A549 (cell line): Measurements from ENCODE around the gene TFAM. TPM values are rescaled to one million over a fixed set of nuclear protein-coding genes. Genes with fewer than 3 reads are reported as not detected.
"Not testable (repeated sequence)": the region's sequence is repeated elsewhere in the genome, so short reads cannot be mapped to it uniquely, and the experiment has no call there.

Experiments
- ATAC-seq, 2 experiments: fragments of 200-7000 bp in 1 of 2; fragments of >200 bp in 1 of 2; cut with Nextera tagmentation in 1 of 2; cut with Tn5 transposase in 1 of 2; 3 replicates each; pipeline versions ENCODE4 v1.8.0 to v1.9.1; 2018 to 2020; ENCODE audit warnings: mild to moderate bottlenecking in 1 of 2, moderate library complexity in 1 of 2
- CTCF ChIA-PET: fragments of 300-600 bp; sonication (Branson Sonifier 250); formaldehyde crosslinking; extraction: SDS; loops from one replicate; lab custom pipeline; 2021; ENCODE audit warnings: antibody characterized with exemption, inconsistent platforms; lab: Yijun Ruan, JAX
- POLR2A ChIA-PET: fragments of 350-600 bp; formaldehyde crosslinking; extraction: SDS; loops from one replicate; lab custom pipeline; 2021; ENCODE audit warnings: antibody characterized with exemption, inconsistent platforms; lab: Yijun Ruan, JAX
- DNase-seq, 2 experiments: peaks; one replicate each; pipeline versions ENCODE4 v3.0.0 to v3.0.0-alpha.2; 2011 to 2016; ENCODE audit warnings: low read depth in 1 of 2, low spot score in 1 of 2
- FAIRE-seq: peaks from 2 replicates; lab custom pipeline; 2011; peaks lifted over from hg19 to GRCh38; lab: Jason Lieb, UNC
- H3K27ac ChIP-seq, 2 experiments: fragments of >200 bp; sonication (Bioruptor Twin); formaldehyde crosslinking; 3 replicates each; pipeline ENCODE4 v1.5.1; 2016 to 2017
- H3K4me1 ChIP-seq: fragments of >200 bp; sonication (Bioruptor Twin); formaldehyde crosslinking; 3 replicates; pipeline ENCODE4 v1.6.1; 2016
- H3K4me2 ChIP-seq: fragments of >200 bp; sonication (Bioruptor Twin); formaldehyde crosslinking; 3 replicates; pipeline ENCODE4 v1.6.1; 2016
- H3K4me3 ChIP-seq: fragments of >200 bp; sonication (Bioruptor Twin); formaldehyde crosslinking; 3 replicates; pipeline ENCODE4 v1.5.1; 2016
- H3K9me3 ChIP-seq: fragments of >200 bp; sonication (Bioruptor Twin); formaldehyde crosslinking; 3 replicates; pipeline ENCODE4 v1.6.1; 2016
- ELK1 ChIP-seq: fragments of 150-350 bp; IDR thresholded peaks from 2 replicates; pipeline ENCODE4 v1.6.1; 2014; ENCODE audit warnings: low read depth, mild to moderate bottlenecking, low read length
- FOSB ChIP-seq: fragments of 250-450 bp; sonication (Bioruptor Pico); IDR thresholded peaks from 2 replicates; pipeline ENCODE4 v1.5.0; 2020; ENCODE audit warnings: mild to moderate bottlenecking, moderate library complexity
- FOSL2 ChIP-seq, 2 experiments: fragments of 450-650 bp in 1 of 2; fragments of >200 bp in 1 of 2; sonication (Bioruptor Twin) in 1 of 2; formaldehyde crosslinking; IDR thresholded peaks; 2 replicates each; pipeline versions ENCODE4 v1.5.0 to v1.6.1; 2016 to 2020; ENCODE audit warnings: mild to moderate bottlenecking in 1 of 2, moderate library complexity in 1 of 2
- FOXS1 ChIP-seq: fragments of 250-450 bp; sonication (Bioruptor Pico); IDR thresholded peaks from 2 replicates; pipeline ENCODE4 v1.5.0; 2020; ENCODE audit warnings: mild to moderate bottlenecking, moderate library complexity
- HDAC2 ChIP-seq: fragments of 200-600 bp; sonication (generic); IDR thresholded peaks from 2 replicates; pipeline ENCODE4 v1.6.1; 2016
- HOXA7 ChIP-seq: fragments of 250-450 bp; sonication (Bioruptor Pico); IDR thresholded peaks from 2 replicates; pipeline ENCODE4 v1.5.0; 2020; ENCODE audit warnings: mild to moderate bottlenecking, moderate library complexity
- HOXB5 ChIP-seq: fragments of 250-450 bp; sonication (Bioruptor Pico); IDR thresholded peaks from 2 replicates; pipeline ENCODE4 v1.5.0; 2020; ENCODE audit warnings: mild to moderate bottlenecking, moderate library complexity
- JUN ChIP-seq, 2 experiments: fragments of >200 bp; sonication (Bioruptor Twin); formaldehyde crosslinking; IDR thresholded peaks; 2 replicates in 1 of 2; 3 replicates in 1 of 2; pipeline ENCODE4 v1.6.1; 2016 to 2017
- KDM5A ChIP-seq: fragments of 200-600 bp; sonication (generic); IDR thresholded peaks from 2 replicates; pipeline ENCODE4 v1.6.1; 2016; ENCODE audit warnings: antibody characterized with exemption, mild to moderate bottlenecking
- MYC ChIP-seq: IDR thresholded peaks from 2 replicates; pipeline ENCODE4 v1.6.1; 2012; ENCODE audit warnings: mild to moderate bottlenecking, inconsistent platforms, low read length, improper control_type of control experiment, borderline replicate concordance
- POLR2A ChIP-seq: IDR thresholded peaks from 2 replicates; pipeline ENCODE4 v1.6.1; 2012; ENCODE audit warnings: mild to moderate bottlenecking, low read length
- RAD21 ChIP-seq, 2 experiments: fragments of >200 bp in 1 of 2; sonication (Bioruptor Twin) in 1 of 2; formaldehyde crosslinking in 1 of 2; IDR thresholded peaks in 1 of 2; conservative IDR thresholded peaks in 1 of 2; 2 replicates in 1 of 2; 3 replicates in 1 of 2; pipeline ENCODE4 v1.6.1; 2012 to 2018; ENCODE audit warnings: inconsistent platforms in 1 of 2
- ZSCAN20 ChIP-seq: fragments of 250-450 bp; sonication (Bioruptor Pico); IDR thresholded peaks from 2 replicates; pipeline ENCODE4 v1.8.0; 2022; ENCODE audit warnings: mild to moderate bottlenecking, moderate library complexity
- WGBS: methylation state at CpG from one replicate; pipeline ENCODE4 v1.1.6; 2017; ENCODE audit errors: missing lambda C conversion rate; 5-methylcytosine and 5-hydroxymethylcytosine counted together
- polyA plus RNA-seq, 4 experiments: library from polyadenylated mRNA; depleted of rRNA in 3 of 4; stranded (reverse); fragments of >200 nt; fragmentation: RNase III in 1 of 4; extraction: RNeasy Plus Mini Kit Qiagen cat#74134 plus additional on column Dnase treatment in 1 of 4; gene quantifications; 2 replicates in 3 of 4; 3 replicates in 1 of 4; pipeline ENCODE4 v1.2.3, GENCODE V29; 2011 to 2017
- TF ChIP-seq, protein P1 (sequence below): IDR thresholded peaks from 2 replicates; pipeline ENCODE4 v1.6.1; 2012
- TF ChIP-seq, protein P2 (sequence below): fragments of 200-600 bp; sonication (generic); IDR thresholded peaks from 2 replicates; pipeline ENCODE4 v1.6.1; 2016; ENCODE audit warnings: antibody characterized with exemption, mild to moderate bottlenecking, moderate library complexity

The TFAM gene
- polyA plus RNA-seq, 2 of the 4 experiments (the other 2 are of a cell fraction): 61.2 to 66.9 TPM

DNA sequence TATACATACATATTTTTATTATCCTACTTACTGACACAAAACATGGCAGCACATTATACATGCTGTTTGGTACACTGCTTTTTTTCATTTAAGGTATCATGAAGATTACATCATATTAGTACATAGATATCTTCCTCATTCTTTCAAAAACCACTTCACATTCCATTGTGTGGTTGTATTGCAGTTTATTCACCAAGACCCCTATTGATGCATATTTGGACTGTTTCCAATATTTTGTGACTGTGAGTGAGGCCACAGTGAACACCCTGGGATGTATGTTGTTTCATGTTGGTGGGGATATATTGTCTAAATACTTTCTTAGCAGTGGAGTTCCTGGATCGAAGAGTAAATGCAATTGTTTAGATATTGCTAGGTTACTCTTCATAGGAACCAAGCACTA, 39.0 kb downstream of the TFAM start:
- TF ChIP-seq ZSCAN20 (CRISPR knock-in tag) (no peak), HDAC2 (no peak), KDM5A (no peak), JUN (IDR thresholded peaks at IDR 0.05) (no peak), HOXB5 (CRISPR knock-in tag) (no peak), ELK1 (no peak), FOSL2 (IDR thresholded peaks at IDR 0.05) (no peak), FOSL2 (CRISPR knock-in tag; IDR thresholded peaks at IDR 0.05) (no peak), RAD21 (conservative IDR thresholded peaks at IDR 0.05 in 1 of 2, IDR thresholded peaks at IDR 0.05 in 1 of 2) (no peak), HOXA7 (CRISPR knock-in tag) (no peak), POLR2A (no peak), FOXS1 (CRISPR knock-in tag) (no peak)
- TF ChIP-seq, protein P1, sequence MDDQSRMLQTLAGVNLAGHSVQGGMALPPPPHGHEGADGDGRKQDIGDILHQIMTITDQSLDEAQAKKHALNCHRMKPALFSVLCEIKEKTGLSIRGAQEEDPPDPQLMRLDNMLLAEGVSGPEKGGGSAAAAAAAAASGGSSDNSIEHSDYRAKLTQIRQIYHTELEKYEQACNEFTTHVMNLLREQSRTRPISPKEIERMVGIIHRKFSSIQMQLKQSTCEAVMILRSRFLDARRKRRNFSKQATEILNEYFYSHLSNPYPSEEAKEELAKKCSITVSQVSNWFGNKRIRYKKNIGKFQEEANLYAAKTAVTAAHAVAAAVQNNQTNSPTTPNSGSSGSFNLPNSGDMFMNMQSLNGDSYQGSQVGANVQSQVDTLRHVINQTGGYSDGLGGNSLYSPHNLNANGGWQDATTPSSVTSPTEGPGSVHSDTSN: no peak
- TF ChIP-seq, protein P2, sequence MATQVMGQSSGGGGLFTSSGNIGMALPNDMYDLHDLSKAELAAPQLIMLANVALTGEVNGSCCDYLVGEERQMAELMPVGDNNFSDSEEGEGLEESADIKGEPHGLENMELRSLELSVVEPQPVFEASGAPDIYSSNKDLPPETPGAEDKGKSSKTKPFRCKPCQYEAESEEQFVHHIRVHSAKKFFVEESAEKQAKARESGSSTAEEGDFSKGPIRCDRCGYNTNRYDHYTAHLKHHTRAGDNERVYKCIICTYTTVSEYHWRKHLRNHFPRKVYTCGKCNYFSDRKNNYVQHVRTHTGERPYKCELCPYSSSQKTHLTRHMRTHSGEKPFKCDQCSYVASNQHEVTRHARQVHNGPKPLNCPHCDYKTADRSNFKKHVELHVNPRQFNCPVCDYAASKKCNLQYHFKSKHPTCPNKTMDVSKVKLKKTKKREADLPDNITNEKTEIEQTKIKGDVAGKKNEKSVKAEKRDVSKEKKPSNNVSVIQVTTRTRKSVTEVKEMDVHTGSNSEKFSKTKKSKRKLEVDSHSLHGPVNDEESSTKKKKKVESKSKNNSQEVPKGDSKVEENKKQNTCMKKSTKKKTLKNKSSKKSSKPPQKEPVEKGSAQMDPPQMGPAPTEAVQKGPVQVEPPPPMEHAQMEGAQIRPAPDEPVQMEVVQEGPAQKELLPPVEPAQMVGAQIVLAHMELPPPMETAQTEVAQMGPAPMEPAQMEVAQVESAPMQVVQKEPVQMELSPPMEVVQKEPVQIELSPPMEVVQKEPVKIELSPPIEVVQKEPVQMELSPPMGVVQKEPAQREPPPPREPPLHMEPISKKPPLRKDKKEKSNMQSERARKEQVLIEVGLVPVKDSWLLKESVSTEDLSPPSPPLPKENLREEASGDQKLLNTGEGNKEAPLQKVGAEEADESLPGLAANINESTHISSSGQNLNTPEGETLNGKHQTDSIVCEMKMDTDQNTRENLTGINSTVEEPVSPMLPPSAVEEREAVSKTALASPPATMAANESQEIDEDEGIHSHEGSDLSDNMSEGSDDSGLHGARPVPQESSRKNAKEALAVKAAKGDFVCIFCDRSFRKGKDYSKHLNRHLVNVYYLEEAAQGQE: no peak
- FAIRE-seq (no peak), ATAC-seq (no peak), DNase-seq (no peak)
- H3K4me2 ChIP-seq: no peak overlapping the region
- no peak overlapping the region for H3K4me3 ChIP-seq
- 54% methylated on average over 1 of the region's 1 CpG for WGBS
- ChIA-PET POLR2A (no interaction called here), CTCF (interaction anchor here (1.1 kb wide), 1 partner anchor 9 kb away, joined by 6 read pairs; no protein-coding TSS in a partner anchor)
- no peak overlapping the region for H3K27ac ChIP-seq
- H3K9me3 ChIP-seq: peaks cover 25% of the 10 kb centered on the region; the same call in 1 of the 3 replicates
- no peaks in the 10 kb centered on the region for H3K4me1 ChIP-seq

- DNase-seq, H3K4me2 ChIP-seq, FAIRE-seq, POLR2A ChIA-PET, H3K4me1 ChIP-seq, ATAC-seq, H3K27ac ChIP-seq, H3K4me3 ChIP-seq: not testable (repeated sequence)
- WGBS: 93% methylated on average over 1 of the region's 1 CpG
- peaks cover 22% of the 10 kb centered on the region; the same call in 1 of the 3 replicates for H3K9me3 ChIP-seq
- CTCF ChIA-PET: interaction anchor here (1.0 kb wide), 1 partner anchor 14 kb away, joined by 6 read pairs; no protein-coding TSS in a partner anchor
Measured at GRCh38 chr10:58428436-58428835, 43.2 kb downstream of the TFAM start.

- H3K9me3 ChIP-seq: no peaks in the 10 kb centered on the region
- peak overlapping the region in 1 of 2 experiments; percentile 49; a peak in 3 of 6 replicates for H3K27ac ChIP-seq
- WGBS: 95% methylated on average over 2 of the region's 2 CpGs
- no peak for FAIRE-seq
- TF ChIP-seq MYC (no peak), FOSB (CRISPR knock-in tag) (no peak), HOXA7 (CRISPR knock-in tag) (no peak)
- TF ChIP-seq, all 56 proteins: peak for 0
- CTCF ChIA-PET: interaction anchor here (1.1 to 2.6 kb wide), 2 partner anchors 17 to 210 kb away, joined by 4 to 6 read pairs; no protein-coding TSS in a partner anchor
- POLR2A ChIA-PET: no interaction called here
- Histone ChIP-seq H3K4me3 (no peak overlapping the region), H3K4me1 (peaks cover 20% of the 10 kb centered on the region), H3K4me2 (no peak overlapping the region)
- ATAC-seq (no peak), DNase-seq (no peak)
Measured at GRCh38 chr10:58431903-58432302, 46.7 kb downstream of the TFAM start.
